A172 (cell line): ENCODE data around the gene EFNB2. TPM values are rescaled to one million over a fixed set of nuclear protein-coding genes. Genes with fewer than 3 reads are reported as not detected.

Experiments used
- DNase-seq: peaks from one replicate; pipeline ENCODE4 v3.0.0-alpha.2; 2015; ENCODE audit warnings: low spot score
- total RNA-seq: library from RNA; depleted of rRNA; stranded (reverse); fragments of >200 nt; shearing (Covaris generic); gene quantifications from 2 replicates; pipeline ENCODE4 v1.2.3, GENCODE V29; 2014

Gene EFNB2
- total RNA-seq, 1 experiment from 2014 or later = 7.8 TPM

GRCh38 chr13:106550570-106551135, 15.2 kb upstream of the EFNB2 start:
- no peak for DNase-seq

- no peak for DNase-seq
These were observed 12.7 kb upstream of the EFNB2 start for GRCh38 chr13:106548064-106548696.

- DNase-seq = no peak
These were observed 6.4 kb upstream of the EFNB2 start for GRCh38 chr13:106541826-106542225.

GRCh38 chr13:106540613-106541012, 5.2 kb upstream of the EFNB2 start:
- no peak for DNase-seq

- DNase-seq = no peak
These were observed 2.1 kb upstream of the EFNB2 start for GRCh38 chr13:106537521-106537920.

GRCh38 chr13:106536244-106537034, 977 bp upstream of the EFNB2 start:
- DNase-seq = peak; percentile 75

GRCh38 chr13:106534639-106535551, 567 bp downstream of the EFNB2 start:
- no peak for DNase-seq

- peak; percentile 36 for DNase-seq
These were observed 1.4 kb downstream of the EFNB2 start for GRCh38 chr13:106533943-106534638.

- peak; percentile 64 for DNase-seq
These were observed 2.1 kb downstream of the EFNB2 start for GRCh38 chr13:106533101-106533942.

GRCh38 chr13:106532111-106532929, 3.1 kb downstream of the EFNB2 start:
- DNase-seq = peak; percentile 15

- no peak for DNase-seq
These were observed 4.4 kb downstream of the EFNB2 start for GRCh38 chr13:106530980-106531481.

- no peak for DNase-seq
These were observed 5.2 kb downstream of the EFNB2 start for GRCh38 chr13:106530171-106530851.

GRCh38 chr13:106529415-106530170, 5.9 kb downstream of the EFNB2 start:
- DNase-seq = no peak

GRCh38 chr13:106528718-106529414, 6.6 kb downstream of the EFNB2 start:
- no peak for DNase-seq

- no peak for DNase-seq
These were observed 7.6 kb downstream of the EFNB2 start for GRCh38 chr13:106527826-106528225.

- no peak for DNase-seq
These were observed 8.0 kb downstream of the EFNB2 start for GRCh38 chr13:106527445-106527801.

GRCh38 chr13:106526738-106527444, 8.6 kb downstream of the EFNB2 start:
- no peak for DNase-seq
